ENCODE data around the gene ZBTB7C. TPM values are rescaled to one million over a fixed set of nuclear protein-coding genes. Genes with fewer than 3 reads are reported as not detected.

The ZBTB7C gene
- polyA plus RNA-seq, 1 donor (not counting 4 experiments of a cell fraction or from before 2014, with no cell fraction given), result 0.58 TPM

- dilution Hi-C loops (cut with MboI; ENCODE audit: extremely low pct_ligation_motif_present, low sequenced_read_pairs), result no loop called here
- Histone ChIP-seq H3K36me3 (ENCODE audit: control insufficient read depth in 2 of 2, extremely low read depth in 1 of 2, insufficient read depth in 2 of 2, low read length in 2 of 2) (no peaks in the 10 kb centered on the region), H3K4me2 (ENCODE audit: control insufficient read depth, extremely low read depth, insufficient read depth, low read depth, low read length) (no peak overlapping the region)
Observed at GRCh38 chr18:48100165-48100575, 309.0 kb downstream of the ZBTB7C start.

GRCh38 chr18:48099481-48100164, 309.6 kb downstream of the ZBTB7C start:
- H3K4me2 ChIP-seq (ENCODE audit: control insufficient read depth, extremely low read depth, insufficient read depth, low read depth, low read length), result no peak overlapping the region
- H3K27me3 ChIP-seq (ENCODE audit: control insufficient read depth, extremely low read depth, insufficient read depth, low read length), result peaks cover 5% of the 10 kb centered on the region
- TF ChIP-seq CTCF (optimal IDR thresholded peaks at IDR 0.05 in 1 of 3, IDR thresholded peaks at IDR 0.05 in 1 of 3, conservative IDR thresholded peaks at IDR 0.05 in 1 of 3; ENCODE audit: extremely low read depth in 1 of 3, insufficient read depth in 2 of 3, low read length in 3 of 3) (no peak), EZH2 (IDR thresholded peaks at IDR 0.05; ENCODE audit: low read length) (no peak)
- no peak overlapping the region for H3K4me3 ChIP-seq (ENCODE audit: control insufficient read depth in 2 of 3, extremely low read depth in 1 of 3, insufficient read depth in 2 of 3, low read depth in 1 of 3, low read length in 3 of 3)
- no peak overlapping the region for H3K27ac ChIP-seq (ENCODE audit: control insufficient read depth, insufficient read depth, low read length)
- H4K20me1 ChIP-seq (ENCODE audit: control insufficient read depth, extremely low read depth, insufficient read depth, low read length), result no peaks in the 10 kb centered on the region
- no peaks in the 10 kb centered on the region for H3K79me2 ChIP-seq (ENCODE audit: control insufficient read depth, insufficient read depth, low read length)
- H3K9me3 ChIP-seq (ENCODE audit: control insufficient read depth, low read depth, low read length), result no peaks in the 10 kb centered on the region
- H3K36me3 ChIP-seq (ENCODE audit: control insufficient read depth in 2 of 2, extremely low read depth in 1 of 2, insufficient read depth in 2 of 2, low read length in 2 of 2), result no peaks in the 10 kb centered on the region
- no peaks in the 10 kb centered on the region for H3K9me1 ChIP-seq (ENCODE audit: control insufficient read depth, extremely low read depth, insufficient read depth, low read length)
- dilution Hi-C loops (cut with MboI; ENCODE audit: extremely low pct_ligation_motif_present, low sequenced_read_pairs), result no loop called here
- no peak overlapping the region for H3K9ac ChIP-seq (ENCODE audit: control insufficient read depth, extremely low read depth, insufficient read depth, low read length)
- FAIRE-seq (no peak), DNase-seq (ENCODE audit: low read depth, low spot score) (no peak)
- H3K4me1 ChIP-seq (ENCODE audit: control insufficient read depth, extremely low read depth, insufficient read depth, low read length), result peaks cover 13% of the 10 kb centered on the region
- H2AFZ ChIP-seq (ENCODE audit: control insufficient read depth, low read length), result no peak overlapping the region

More at GRCh38 chr18:48100165-48100575, 309.0 kb downstream of the ZBTB7C start:
- no peak overlapping the region for H3K27ac ChIP-seq (ENCODE audit: control insufficient read depth, insufficient read depth, low read length)
- no peaks in the 10 kb centered on the region for H4K20me1 ChIP-seq (ENCODE audit: control insufficient read depth, extremely low read depth, insufficient read depth, low read length)
- no peaks in the 10 kb centered on the region for H3K9me1 ChIP-seq (ENCODE audit: control insufficient read depth, extremely low read depth, insufficient read depth, low read length)
- no peak for TF ChIP-seq CTCF (optimal IDR thresholded peaks at IDR 0.05 in 1 of 3, IDR thresholded peaks at IDR 0.05 in 1 of 3, conservative IDR thresholded peaks at IDR 0.05 in 1 of 3; ENCODE audit: extremely low read depth in 1 of 3, insufficient read depth in 2 of 3, low read length in 3 of 3)
- TF ChIP-seq EZH2 (IDR thresholded peaks at IDR 0.05; ENCODE audit: low read length), result no peak
- no peak overlapping the region for H3K4me3 ChIP-seq (ENCODE audit: control insufficient read depth in 2 of 3, extremely low read depth in 1 of 3, insufficient read depth in 2 of 3, low read depth in 1 of 3, low read length in 3 of 3)
- DNase-seq (ENCODE audit: low read depth, low spot score) (no peak), FAIRE-seq (no peak)
- H3K4me1 ChIP-seq (ENCODE audit: control insufficient read depth, extremely low read depth, insufficient read depth, low read length), result peaks cover 13% of the 10 kb centered on the region
- H2AFZ ChIP-seq (ENCODE audit: control insufficient read depth, low read length), result no peak overlapping the region
- H3K9me3 ChIP-seq (ENCODE audit: control insufficient read depth, low read depth, low read length), result no peaks in the 10 kb centered on the region
- H3K27me3 ChIP-seq (ENCODE audit: control insufficient read depth, extremely low read depth, insufficient read depth, low read length), result peaks cover 6% of the 10 kb centered on the region
- H3K79me2 ChIP-seq (ENCODE audit: control insufficient read depth, insufficient read depth, low read length), result no peaks in the 10 kb centered on the region
- no peak overlapping the region for H3K9ac ChIP-seq (ENCODE audit: control insufficient read depth, extremely low read depth, insufficient read depth, low read length)
